Parathyroid adenoma (tissue), 2 donors: ENCODE measurements around the gene CST3.

Source experiments
- H2AFZ ChIP-seq: fragments of 300-600 bp; sonication (generic); one replicate; pipeline ENCODE4 v1.7.0; 2017; ENCODE audit warnings: antibody characterized with exemption, mild to moderate bottlenecking
- H3K27ac ChIP-seq: fragments of 300-600 bp; sonication (generic); one replicate; pipeline ENCODE4 v1.7.0; 2017
- H3K27me3 ChIP-seq: fragments of 300-600 bp; sonication (generic); one replicate; pipeline ENCODE4 v1.7.0; 2017; ENCODE audit warnings: low read length; ENCODE audit not compliant: control insufficient read depth, insufficient read depth
- H3K36me3 ChIP-seq: fragments of 300-600 bp; sonication (generic); one replicate; pipeline ENCODE4 v1.7.0; 2017; ENCODE audit warnings: low read length; ENCODE audit not compliant: control insufficient read depth, insufficient read depth
- H3K4me1 ChIP-seq: fragments of 300-600 bp; sonication (generic); one replicate; pipeline ENCODE4 v1.7.0; 2017; ENCODE audit warnings: control low read depth
- H3K4me2 ChIP-seq: fragments of 300-600 bp; sonication (generic); one replicate; pipeline ENCODE4 v1.7.0; 2017; ENCODE audit warnings: low read length
- H3K4me3 ChIP-seq: fragments of 300-600 bp; sonication (generic); one replicate; pipeline ENCODE4 v1.7.0; 2017; ENCODE audit warnings: low read depth, low read length
- H3K79me2 ChIP-seq: fragments of 300-600 bp; sonication (generic); one replicate; pipeline ENCODE4 v1.7.0; 2017; ENCODE audit warnings: control low read depth
- H3K9ac ChIP-seq: fragments of 300-600 bp; sonication (generic); one replicate; pipeline ENCODE4 v1.7.0; 2017; ENCODE audit warnings: mild to moderate bottlenecking
- H3K9me3 ChIP-seq: fragments of 300-600 bp; sonication (generic); one replicate; pipeline ENCODE4 v1.7.0; 2017; ENCODE audit warnings: low read length; ENCODE audit not compliant: control insufficient read depth
- TF ChIP-seq, protein P1 (sequence below): fragments of 300-600 bp; sonication (generic); IDR thresholded peaks from one replicate; pipeline ENCODE4 v1.7.0; 2017; ENCODE audit warnings: antibody characterized with exemption, mild to moderate bottlenecking
- donor health status: primary hyperparathyroidism.

Gene CST3

DNA sequence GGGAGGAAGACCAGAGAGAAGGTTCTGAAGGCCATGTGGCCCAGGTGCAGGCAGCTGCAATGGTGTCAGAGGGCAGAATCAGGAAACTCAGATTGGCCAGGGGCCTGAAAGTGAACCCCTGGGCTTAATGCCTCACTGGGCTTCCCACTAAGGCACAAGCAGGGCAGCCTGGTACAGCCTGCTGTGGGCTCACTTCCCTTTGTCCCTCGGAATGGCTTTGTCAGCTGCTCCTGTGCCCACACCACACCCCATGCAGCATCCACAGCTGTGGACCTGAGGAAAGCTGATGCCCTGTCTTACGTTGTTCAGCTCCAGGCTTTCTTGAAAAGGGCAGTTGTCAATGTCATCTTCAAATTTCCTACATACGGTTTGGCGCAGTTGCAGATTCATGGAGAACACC is 34.4 kb downstream of the CST3 start:
- H3K9me3 ChIP-seq = no peaks in the 10 kb centered on the region
- H3K27me3 ChIP-seq = no peaks in the 10 kb centered on the region
- H3K9ac ChIP-seq = no peak overlapping the region
- H3K4me3 ChIP-seq = no peak overlapping the region
- H3K79me2 ChIP-seq = no peaks in the 10 kb centered on the region
- TF ChIP-seq, protein P1, sequence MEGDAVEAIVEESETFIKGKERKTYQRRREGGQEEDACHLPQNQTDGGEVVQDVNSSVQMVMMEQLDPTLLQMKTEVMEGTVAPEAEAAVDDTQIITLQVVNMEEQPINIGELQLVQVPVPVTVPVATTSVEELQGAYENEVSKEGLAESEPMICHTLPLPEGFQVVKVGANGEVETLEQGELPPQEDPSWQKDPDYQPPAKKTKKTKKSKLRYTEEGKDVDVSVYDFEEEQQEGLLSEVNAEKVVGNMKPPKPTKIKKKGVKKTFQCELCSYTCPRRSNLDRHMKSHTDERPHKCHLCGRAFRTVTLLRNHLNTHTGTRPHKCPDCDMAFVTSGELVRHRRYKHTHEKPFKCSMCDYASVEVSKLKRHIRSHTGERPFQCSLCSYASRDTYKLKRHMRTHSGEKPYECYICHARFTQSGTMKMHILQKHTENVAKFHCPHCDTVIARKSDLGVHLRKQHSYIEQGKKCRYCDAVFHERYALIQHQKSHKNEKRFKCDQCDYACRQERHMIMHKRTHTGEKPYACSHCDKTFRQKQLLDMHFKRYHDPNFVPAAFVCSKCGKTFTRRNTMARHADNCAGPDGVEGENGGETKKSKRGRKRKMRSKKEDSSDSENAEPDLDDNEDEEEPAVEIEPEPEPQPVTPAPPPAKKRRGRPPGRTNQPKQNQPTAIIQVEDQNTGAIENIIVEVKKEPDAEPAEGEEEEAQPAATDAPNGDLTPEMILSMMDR = no peak
- H3K4me1 ChIP-seq = peaks cover 10% of the 10 kb centered on the region
- H3K36me3 ChIP-seq = no peaks in the 10 kb centered on the region
- H3K4me2 ChIP-seq = no peak overlapping the region
- no peak overlapping the region for H2AFZ ChIP-seq
- H3K27ac ChIP-seq = no peak overlapping the region

DNA sequence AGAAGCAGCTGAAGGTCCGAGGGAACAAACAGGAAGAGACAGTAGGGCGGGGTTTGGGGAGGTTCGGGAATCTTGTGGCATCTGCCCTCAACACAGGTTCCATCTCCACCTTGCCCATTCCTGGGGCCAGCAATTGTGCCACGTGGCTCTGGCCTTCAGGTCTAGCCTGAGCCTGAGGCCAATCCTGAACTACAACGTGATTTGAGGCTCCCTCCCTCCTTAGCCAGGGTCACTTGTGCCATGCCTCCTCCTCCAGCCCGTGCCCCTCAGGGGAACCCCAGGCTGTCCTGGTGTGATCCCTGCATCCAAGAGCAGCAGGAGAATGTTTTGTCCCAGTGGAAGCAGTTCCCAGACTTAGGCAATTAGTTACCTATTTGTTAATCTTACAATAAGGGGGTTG is 35.1 kb downstream of the CST3 start:
- no peaks in the 10 kb centered on the region for H3K36me3 ChIP-seq
- no peak overlapping the region for H3K9ac ChIP-seq
- no peak overlapping the region for H3K27ac ChIP-seq
- H3K4me2 ChIP-seq = no peak overlapping the region
- TF ChIP-seq, protein P1 = no peak
- no peaks in the 10 kb centered on the region for H3K27me3 ChIP-seq
- no peak overlapping the region for H2AFZ ChIP-seq
- peaks cover 10% of the 10 kb centered on the region for H3K4me1 ChIP-seq
- H3K9me3 ChIP-seq = no peaks in the 10 kb centered on the region
- H3K79me2 ChIP-seq = no peaks in the 10 kb centered on the region
- no peak overlapping the region for H3K4me3 ChIP-seq

DNA sequence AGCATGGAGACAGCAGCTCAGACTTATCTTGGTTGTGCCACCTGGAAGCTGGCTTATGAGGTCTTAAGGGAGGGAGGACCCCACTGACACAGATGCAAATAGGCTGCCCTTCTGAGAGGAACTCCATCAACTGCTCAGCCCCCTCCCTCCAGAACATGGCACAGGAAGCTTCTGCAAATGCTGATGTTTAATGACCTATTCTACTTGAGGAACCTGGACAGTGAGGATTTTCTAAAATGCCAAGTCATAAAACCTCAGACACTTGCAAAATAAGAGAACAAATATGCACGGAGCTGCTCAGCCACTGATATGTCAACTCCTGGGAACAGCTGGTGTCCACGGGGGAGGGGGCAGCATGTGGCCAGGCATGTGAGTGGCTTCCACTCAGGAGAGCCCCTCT is 35.5 kb downstream of the CST3 start:
- no peak overlapping the region for H3K4me3 ChIP-seq
- no peaks in the 10 kb centered on the region for H3K27me3 ChIP-seq
- no peak overlapping the region for H3K9ac ChIP-seq
- H3K36me3 ChIP-seq = no peaks in the 10 kb centered on the region
- TF ChIP-seq, protein P1 = no peak
- peaks cover 6% of the 10 kb centered on the region for H3K4me1 ChIP-seq
- H3K27ac ChIP-seq = no peak overlapping the region
- H3K79me2 ChIP-seq = no peaks in the 10 kb centered on the region
- H2AFZ ChIP-seq = no peak overlapping the region
- H3K9me3 ChIP-seq = no peaks in the 10 kb centered on the region
- H3K4me2 ChIP-seq = no peak overlapping the region

DNA sequence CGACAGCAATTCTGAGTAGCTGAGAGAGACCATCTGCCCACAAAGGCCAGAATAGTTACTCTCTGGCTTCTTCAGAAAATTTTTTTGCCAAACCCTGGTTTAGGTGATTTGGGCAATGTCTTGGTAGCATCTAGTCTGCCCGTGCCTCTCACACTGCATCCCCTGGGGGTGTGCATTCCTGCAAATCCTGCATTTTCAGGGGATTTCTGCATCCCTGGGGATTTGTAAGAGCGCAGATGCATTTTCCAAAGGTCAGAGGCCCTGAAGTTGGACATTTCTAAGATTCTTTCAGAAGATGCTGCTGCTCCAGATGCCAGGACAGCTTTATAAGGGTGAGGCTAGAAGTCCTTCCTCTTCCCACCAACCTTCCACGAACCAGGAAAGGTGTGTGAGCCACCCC is 36.0 kb downstream of the CST3 start:
- Histone ChIP-seq H3K9me3 (no peaks in the 10 kb centered on the region), H3K9ac (no peak overlapping the region), H3K36me3 (no peaks in the 10 kb centered on the region), H3K4me1 (peaks cover under 1% of the 10 kb centered on the region), H3K27ac (no peak overlapping the region), H3K79me2 (no peaks in the 10 kb centered on the region), H2AFZ (no peak overlapping the region), H3K4me2 (no peak overlapping the region), H3K27me3 (no peaks in the 10 kb centered on the region), H3K4me3 (no peak overlapping the region)
- TF ChIP-seq, protein P1 = no peak

DNA sequence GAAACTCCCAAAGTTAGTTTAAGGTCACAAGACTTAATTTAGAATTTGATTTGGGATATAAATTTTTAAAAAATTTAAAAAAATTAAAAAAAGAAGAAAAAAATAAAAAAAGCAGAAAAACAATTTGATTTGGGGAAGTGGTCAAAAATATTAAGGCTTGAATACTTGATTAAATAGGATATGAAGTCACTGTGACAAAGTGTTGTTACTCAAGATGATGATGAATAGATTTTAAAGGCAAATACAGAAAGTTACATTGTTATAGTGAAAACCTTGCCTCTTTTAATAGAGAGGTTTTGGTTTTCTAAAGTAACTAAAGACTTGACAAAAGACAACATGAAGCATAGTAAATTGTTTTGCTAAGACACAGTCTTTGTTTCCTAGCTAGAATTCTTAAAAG is 39.3 kb downstream of the CST3 start:
- H3K9ac ChIP-seq = no peak overlapping the region
- no peak overlapping the region for H2AFZ ChIP-seq
- TF ChIP-seq, protein P1 = no peak
- H3K36me3 ChIP-seq = no peaks in the 10 kb centered on the region
- no peaks in the 10 kb centered on the region for H3K9me3 ChIP-seq
- no peaks in the 10 kb centered on the region for H3K27me3 ChIP-seq
- H3K79me2 ChIP-seq = no peaks in the 10 kb centered on the region
- no peaks in the 10 kb centered on the region for H3K4me1 ChIP-seq
- H3K27ac ChIP-seq = no peak overlapping the region
- H3K4me3 ChIP-seq = no peak overlapping the region
- H3K4me2 ChIP-seq = no peak overlapping the region
